Endothelial cell of umbilical vein (primary cell): ENCODE measurements around the gene NAA16. TPM values are rescaled to one million over a fixed set of nuclear protein-coding genes. Genes with fewer than 3 reads are reported as not detected.

Source experiments
- BruUV-seq: library from RNA; stranded (reverse); fragments of 400-500 nt; replicated peaks from 2 replicates; lab custom pipeline; 2021; lab: Mats Ljungman, UMichigan
- CTCF ChIA-PET: fragments of 300-600, 350-600 bp; sonication (Branson Sonifier 250); formaldehyde crosslinking; loops from one replicate; lab custom pipeline; 2021; ENCODE audit warnings: antibody characterized with exemption, inconsistent platforms; lab: Charles Lee
- POLR2A ChIA-PET: fragments of 300-600, 350-600 bp; sonication (Branson Sonifier 250); formaldehyde crosslinking; loops from one replicate; lab custom pipeline; 2021; ENCODE audit warnings: antibody characterized with exemption, inconsistent platforms; lab: Charles Lee
- DNase-seq: peaks from one replicate; pipeline ENCODE4 v3.0.0-alpha.2; 2011; ENCODE audit warnings: low read depth, low spot score
- FAIRE-seq: peaks from 2 replicates; lab custom pipeline; 2011; peaks lifted over from hg19 to GRCh38; lab: Jason Lieb, UNC
- H2AFZ ChIP-seq: 2 replicates; pipeline ENCODE4 v1.6.0; 2012; ENCODE audit warnings: low read depth, low read length, control low read depth, inconsistent platforms
- H3K27ac ChIP-seq: 2 replicates; pipeline ENCODE4 v1.5.1; 2011; ENCODE audit warnings: low read depth, mild to moderate bottlenecking, control low read depth, low read length, moderate library complexity; ENCODE audit not compliant: insufficient read depth
- H3K27me3 ChIP-seq, 2 experiments: 2 replicates each; pipeline versions ENCODE4 v1.6.0 to v1.6.1; 2011; ENCODE audit warnings: low read length in 2 of 2, mixed read lengths in 1 of 2; ENCODE audit not compliant: control insufficient read depth in 2 of 2, insufficient read depth in 2 of 2
- H3K36me3 ChIP-seq, 2 experiments: 2 replicates in 1 of 2; 3 replicates in 1 of 2; pipeline ENCODE4 v1.5.1; 2011; ENCODE audit warnings: low read length in 2 of 2, mild to moderate bottlenecking in 1 of 2, moderate library complexity in 1 of 2; ENCODE audit not compliant: control insufficient read depth in 2 of 2, insufficient read depth in 2 of 2; ENCODE audit errors: extremely low read depth in 1 of 2
- H3K4me1 ChIP-seq: 3 replicates; pipeline ENCODE4 v1.5.1; 2011; ENCODE audit warnings: mild to moderate bottlenecking, low read length; ENCODE audit not compliant: control insufficient read depth, insufficient read depth; ENCODE audit errors: extremely low read depth
- H3K4me2 ChIP-seq: 2 replicates; pipeline ENCODE4 v1.6.1; 2011; ENCODE audit warnings: low read length, control low read depth, mixed read lengths; ENCODE audit not compliant: insufficient read depth
- H3K4me3 ChIP-seq, 3 experiments: fragments of 200-600 bp in 1 of 3; sonication (generic), shearing (Covaris generic) in 1 of 3; replicated peaks in 1 of 3; 2 replicates each; pipeline ENCODE4 v1.5.1; 2011 to 2016; ENCODE audit warnings: control low read depth in 3 of 3, low read length in 3 of 3, mild to moderate bottlenecking in 2 of 3, inconsistent platforms in 1 of 3, low read depth in 1 of 3, moderate library complexity in 1 of 3; ENCODE audit not compliant: insufficient read depth in 1 of 3
- H3K79me2 ChIP-seq: 2 replicates; pipeline ENCODE4 v1.6.0; 2012; ENCODE audit warnings: low read length, inconsistent platforms; ENCODE audit not compliant: control insufficient read depth, insufficient read depth
- H3K9ac ChIP-seq: replicated peaks from 2 replicates; pipeline ENCODE3; 2011; ENCODE audit warnings: low read length, control low read depth; ENCODE audit not compliant: insufficient read depth; ENCODE audit errors: extremely low read depth
- H3K9me1 ChIP-seq: replicated peaks from 3 replicates; pipeline ENCODE4 v1.6.0; 2011; ENCODE audit warnings: mild to moderate bottlenecking, low read length; ENCODE audit not compliant: control insufficient read depth, insufficient read depth; ENCODE audit errors: extremely low read depth
- H3K9me3 ChIP-seq: replicated peaks from 2 replicates; pipeline ENCODE4 v1.5.1; 2012; ENCODE audit warnings: low read length, inconsistent platforms; ENCODE audit not compliant: control insufficient read depth, insufficient read depth
- H4K20me1 ChIP-seq: replicated peaks from 2 replicates; pipeline ENCODE3; 2011; ENCODE audit warnings: mild to moderate bottlenecking, low read length; ENCODE audit not compliant: control insufficient read depth, insufficient read depth; ENCODE audit errors: extremely low read depth
- CTCF ChIP-seq, 2 donors: IDR thresholded peaks; 1 replicate in 1 of 2; 2 replicates in 1 of 2; pipeline ENCODE4 v1.5.1; 2011; ENCODE audit warnings: low read length in 2 of 2, mild to moderate bottlenecking in 2 of 2, moderate library complexity in 2 of 2, control low read depth in 1 of 2, inconsistent platforms in 1 of 2, low read depth in 1 of 2; ENCODE audit not compliant: insufficient read depth in 1 of 2; ENCODE audit errors: extremely low read depth in 1 of 2
- EZH2 ChIP-seq: IDR thresholded peaks from 2 replicates; pipeline ENCODE4 v1.6.1; 2012; ENCODE audit warnings: borderline replicate concordance, low read depth, mild to moderate bottlenecking, moderate library complexity, low read length, inconsistent platforms; ENCODE audit not compliant: severe bottlenecking
- FOS ChIP-seq: IDR thresholded peaks from 2 replicates; pipeline ENCODE4 v1.6.1; 2011; ENCODE audit warnings: mild to moderate bottlenecking, low read length, moderate library complexity, borderline replicate concordance; ENCODE audit not compliant: insufficient read depth
- GATA2 ChIP-seq: IDR thresholded peaks from 2 replicates; pipeline ENCODE4 v1.7.0; 2011; ENCODE audit warnings: low read depth, mild to moderate bottlenecking, moderate library complexity, mixed read lengths, low read length; ENCODE audit not compliant: insufficient read length, insufficient read depth
- JUN ChIP-seq: IDR thresholded peaks from 2 replicates; pipeline ENCODE4 v1.6.1; 2011; ENCODE audit warnings: borderline replicate concordance, low read depth; ENCODE audit not compliant: insufficient read length, insufficient read depth
- MAX ChIP-seq: IDR thresholded peaks from 2 replicates; pipeline ENCODE4 v1.6.1; 2011; ENCODE audit not compliant: insufficient read depth, insufficient read length
- MYC ChIP-seq: IDR thresholded peaks from one replicate; pipeline ENCODE4 v1.6.1; 2011; ENCODE audit warnings: mild to moderate bottlenecking, low read depth, low read length
- POLR2AphosphoS5 ChIP-seq: IDR thresholded peaks from 2 replicates; pipeline ENCODE4 v1.6.1; 2012; ENCODE audit warnings: low read depth, mild to moderate bottlenecking, control low read depth, low read length, moderate library complexity; ENCODE audit not compliant: insufficient read depth
- dilution Hi-C: fragments of 300-500 bp; cut with MboI; formaldehyde crosslinking; loops from one replicate; pipeline ENCODE4 v1.15.0; 2019; ENCODE audit warnings: low sequenced_read_pairs; ENCODE audit not compliant: extremely low pct_ligation_motif_present
- intact Hi-C: fragments of 100-400 bp; cut with micrococcal nuclease; formaldehyde crosslinking; loops from one replicate; pipeline ENCODE4 v1.10.0; 2022
- polyA plus RNA-seq, 4 experiments: library from polyadenylated mRNA; depleted of rRNA in 3 of 4; stranded (reverse) in 3 of 4; unstranded in 1 of 4; fragments of >200 nt; gene quantifications; 2 replicates each; pipeline versions ENCODE4 v1.2.1 to v1.2.3, GENCODE V29; 2011 to 2012; ENCODE audit warnings: missing spikeins in 1 of 4
- total RNA-seq: library from RNA; stranded (reverse); gene quantifications from 2 replicates; pipeline ENCODE4 v1.2.3, GENCODE V29; 2021

NAA16 gene
- total and polyA plus RNA-seq, 2 donors (not counting 3 experiments of a cell fraction or from before 2014, with no cell fraction given) = 8.6 to 26.1 TPM

GRCh38 chr13:41416276-41416675 lies 105.2 kb downstream of the NAA16 start:
- H3K36me3 ChIP-seq = no peaks in the 10 kb centered on the region
- no peak for TF ChIP-seq EZH2
- no peak for TF ChIP-seq FOS
- TF ChIP-seq JUN = no peak
- no peak for TF ChIP-seq POLR2AphosphoS5
- no peak for TF ChIP-seq MYC
- TF ChIP-seq CTCF (IDR thresholded peaks at IDR 0.05; ENCODE audit: extremely low read depth in 1 of 2, insufficient read depth in 1 of 2, low read depth in 1 of 2, low read length in 2 of 2) = no peak
- no peak for TF ChIP-seq MAX
- no peak for TF ChIP-seq GATA2
- intact Hi-C loops (no loop called here), dilution Hi-C loops (no loop called here)
- no peaks in the 10 kb centered on the region for H3K79me2 ChIP-seq
- no peak for DNase-seq
- no peak overlapping the region for H3K9ac ChIP-seq
- no peak for FAIRE-seq
- POLR2A ChIA-PET = no interaction called here
- no peaks in the 10 kb centered on the region for H3K9me1 ChIP-seq
- peaks cover 0 to 2% of the 10 kb centered on the region in 2 experiments for H3K27me3 ChIP-seq
- H3K4me2 ChIP-seq = no peak overlapping the region
- H3K4me1 ChIP-seq = no peaks in the 10 kb centered on the region
- no peak overlapping the region for H2AFZ ChIP-seq
- no TSS peak for BruUV-seq
- H3K9me3 ChIP-seq = no peaks in the 10 kb centered on the region
- no peaks in the 10 kb centered on the region for H4K20me1 ChIP-seq
- CTCF ChIA-PET = no interaction called here
- H3K4me3 ChIP-seq = no peak overlapping the region
- H3K27ac ChIP-seq = no peak overlapping the region
